H1 (cell line): ENCODE data around the gene PHEX.

Experiments
- CTCF ChIP-seq, 3 experiments: IDR thresholded peaks; 1 replicate in 2 of 3; 2 replicates in 1 of 3; pipeline versions ENCODE4 v1.5.1 to v1.6.1; 2011; ENCODE audit warnings: low read length in 3 of 3, mild to moderate bottlenecking in 3 of 3, inconsistent platforms in 2 of 3, low read depth in 1 of 3, moderate library complexity in 1 of 3; ENCODE audit not compliant: insufficient read depth in 1 of 3; ENCODE audit errors: control extremely low read depth in 1 of 3
- EZH2 ChIP-seq: fragments of 200-600 bp; sonication (generic); IDR thresholded peaks from 2 replicates; pipeline ENCODE4 v1.7.1; 2012; ENCODE audit warnings: low read depth, mild to moderate bottlenecking, moderate library complexity, low read length, inconsistent platforms; ENCODE audit not compliant: severe bottlenecking
- NANOG ChIP-seq: IDR thresholded peaks from 2 replicates; pipeline ENCODE4 v1.6.1; 2011; ENCODE audit warnings: low read length, low read depth, mild to moderate bottlenecking, inconsistent platforms; ENCODE audit not compliant: insufficient read depth, poor library complexity, severe bottlenecking
- NRF1 ChIP-seq: IDR thresholded peaks from 2 replicates; pipeline ENCODE4 v1.6.1; 2011; ENCODE audit warnings: mild to moderate bottlenecking, low read depth, low read length, improper control_type of control experiment
- POLR2AphosphoS5 ChIP-seq: IDR thresholded peaks from 2 replicates; pipeline ENCODE4 v1.6.1; 2011; ENCODE audit warnings: low read depth, low read length
- SIX5 ChIP-seq: IDR thresholded peaks from 2 replicates; pipeline ENCODE4 v1.6.1; 2011; ENCODE audit warnings: mild to moderate bottlenecking, low read depth, low read length
- TBP ChIP-seq: IDR thresholded peaks from 2 replicates; pipeline ENCODE4 v1.6.1; 2011; ENCODE audit warnings: low read depth, low read length, improper control_type of control experiment

- TF ChIP-seq CTCF (IDR thresholded peaks at IDR 0.05; ENCODE audit: control extremely low read depth in 1 of 3, insufficient read depth in 1 of 3, low read depth in 1 of 3, low read length in 3 of 3) (no peak), SIX5 (no peak), EZH2 (no peak), TBP (no peak), NANOG (no peak), NRF1 (no peak), POLR2AphosphoS5 (no peak)
Observed at GRCh38 chrX:22105231-22105630, 73.1 kb downstream of the PHEX start.
